COLO668 (cell line): Measurements from ENCODE around the gene SSH3.

Experiments used
- DNase-seq: peaks from one replicate; lab custom pipeline; 2025; ENCODE audit not compliant: unreplicated experiment; lab: John Stamatoyannopoulos, UW

SSH3 gene

GRCh38 chr11:67357831-67358670, 54.7 kb downstream of the SSH3 start:
- no peak for DNase-seq
